SK-N-SH (cell line): ENCODE data around the gene HBG2. TPM values are rescaled to one million over a fixed set of nuclear protein-coding genes. Genes with fewer than 3 reads are reported as not detected.

Experiments
- CTCF ChIA-PET: fragments of 300-600, 350-600 bp; formaldehyde crosslinking; extraction: SDS; loops from one replicate; lab custom pipeline; 2021; lab: Yijun Ruan, JAX
- POLR2A ChIA-PET: fragments of 350-600 bp; sonication (Branson Sonifier 250); formaldehyde crosslinking; extraction: SDS; loops from one replicate; lab custom pipeline; 2020; ENCODE audit warnings: antibody characterized with exemption, inconsistent platforms; lab: Yijun Ruan, JAX
- DNase-seq: peaks from one replicate; pipeline ENCODE4 v3.0.0; 2012
- H2AFZ ChIP-seq: fragments of 200-600 bp; sonication (generic); 2 replicates; pipeline ENCODE4 v1.8.1; 2016; ENCODE audit warnings: antibody characterized with exemption, mild to moderate bottlenecking, low read depth
- H3F3A ChIP-seq: fragments of 200-600 bp; sonication (generic); replicated peaks from 2 replicates; pipeline ENCODE3; 2016; ENCODE audit warnings: antibody characterized with exemption, mild to moderate bottlenecking; ENCODE audit not compliant: insufficient read depth
- H3K27ac ChIP-seq, 2 experiments: fragments of 200-500 bp in 1 of 2; fragments of 200-600 bp in 1 of 2; sonication (Bioruptor generic) in 1 of 2; sonication (generic), shearing (Covaris generic) in 1 of 2; 2 replicates each; pipeline versions ENCODE4 v1.5.1 to v1.6.1; 2014 to 2016; ENCODE audit warnings: low read depth in 2 of 2, inconsistent platforms in 1 of 2, low read length in 1 of 2, mild to moderate bottlenecking in 1 of 2, mixed read lengths in 1 of 2
- H3K27me3 ChIP-seq: fragments of 200-600 bp; sonication (generic), shearing (Covaris generic); 2 replicates; pipeline ENCODE4 v1.6.1; 2016; ENCODE audit warnings: mixed run types; ENCODE audit not compliant: insufficient read depth
- H3K36me3 ChIP-seq, 2 experiments: fragments of 200-500 bp in 1 of 2; fragments of 200-600 bp in 1 of 2; sonication (Bioruptor generic) in 1 of 2; sonication (generic) in 1 of 2; replicated peaks in 1 of 2; 2 replicates each; pipeline versions ENCODE3 to v1.5.1; 2014 to 2016; ENCODE audit warnings: low read length in 1 of 2, mild to moderate bottlenecking in 1 of 2; ENCODE audit not compliant: insufficient read depth in 2 of 2, control insufficient read depth in 1 of 2
- H3K4me1 ChIP-seq, 2 experiments: fragments of 200-500 bp in 1 of 2; fragments of 200-600 bp in 1 of 2; sonication (Bioruptor generic) in 1 of 2; sonication (generic), shearing (Covaris generic) in 1 of 2; 2 replicates each; pipeline versions ENCODE4 v1.5.1 to v1.6.1; 2014 to 2016; ENCODE audit warnings: low read depth in 1 of 2, low read length in 1 of 2, mixed run types in 1 of 2; ENCODE audit not compliant: insufficient read depth in 2 of 2, control insufficient read depth in 1 of 2
- H3K4me2 ChIP-seq: fragments of 200-600 bp; sonication (generic), shearing (Covaris generic); 2 replicates; pipeline ENCODE4 v1.6.1; 2017; ENCODE audit warnings: mixed run types
- H3K4me3 ChIP-seq, 2 experiments: fragments of 200-500 bp in 1 of 2; fragments of 200-600 bp in 1 of 2; sonication (Bioruptor generic) in 1 of 2; sonication (generic), shearing (Covaris generic) in 1 of 2; 2 replicates each; pipeline versions ENCODE4 v1.5.1 to v1.8.1; 2014 to 2016; ENCODE audit warnings: low read depth in 2 of 2, inconsistent platforms in 1 of 2, low read length in 1 of 2, mild to moderate bottlenecking in 1 of 2, mixed read lengths in 1 of 2, moderate library complexity in 1 of 2
- H3K79me2 ChIP-seq: fragments of 200-600 bp; sonication (generic); 2 replicates; pipeline ENCODE4 v1.8.1; 2017; ENCODE audit warnings: mild to moderate bottlenecking; ENCODE audit not compliant: insufficient read depth
- H3K9ac ChIP-seq: fragments of 200-600 bp; sonication (generic); 2 replicates; pipeline ENCODE4 v1.6.1; 2017; ENCODE audit warnings: mixed run types
- H3K9me2 ChIP-seq: fragments of 200-600 bp; sonication (generic); 2 replicates; pipeline ENCODE4 v1.6.1; 2017; ENCODE audit warnings: mixed run types
- H3K9me3 ChIP-seq: fragments of 200-600 bp; sonication (generic); 2 replicates; pipeline ENCODE4 v1.6.1; 2017; ENCODE audit warnings: mixed run types, mild to moderate bottlenecking, moderate library complexity
- H4K20me1 ChIP-seq: fragments of 200-600 bp; sonication (generic); 2 replicates; pipeline ENCODE4 v1.6.1; 2017; ENCODE audit warnings: mild to moderate bottlenecking, mixed run types; ENCODE audit not compliant: insufficient read depth
- EP300 ChIP-seq, 2 experiments: IDR thresholded peaks; 2 replicates each; pipeline versions ENCODE4 v1.4.0 to v1.6.1; 2012; ENCODE audit warnings: borderline replicate concordance in 1 of 2, low read depth in 1 of 2, low read length in 1 of 2
- EZH2phosphoT487 ChIP-seq: fragments of 200-600 bp; sonication (generic); IDR thresholded peaks from 2 replicates; pipeline ENCODE4 v1.6.1; 2017; ENCODE audit warnings: low read depth, mixed run types, mild to moderate bottlenecking, antibody characterized with exemption, moderate library complexity, borderline replicate concordance
- GATA2 ChIP-seq: sonication (generic); formaldehyde crosslinking; IDR thresholded peaks from 2 replicates; pipeline ENCODE4 v1.5.0; 2020; ENCODE audit warnings: mild to moderate bottlenecking, missing genetic modification reagents
- JUND ChIP-seq: IDR thresholded peaks from 2 replicates; pipeline ENCODE4 v1.4.0; 2012
- MEF2A ChIP-seq: IDR thresholded peaks from 2 replicates; pipeline ENCODE4 v1.4.0; 2012; ENCODE audit warnings: low read depth, borderline replicate concordance
- NFIC ChIP-seq: IDR thresholded peaks from 2 replicates; pipeline ENCODE4 v1.4.0; 2012; ENCODE audit warnings: borderline replicate concordance
- POLR2AphosphoS5 ChIP-seq: IDR thresholded peaks from 2 replicates; pipeline ENCODE4 v1.6.1; 2012; ENCODE audit warnings: low read depth, low read length
- RCOR1 ChIP-seq: fragments of 150-350 bp; IDR thresholded peaks from 2 replicates; pipeline ENCODE4 v1.6.1; 2017; ENCODE audit warnings: antibody characterized with exemption, low read length
- RFX5 ChIP-seq: IDR thresholded peaks from 2 replicates; pipeline ENCODE4 v1.6.1; 2012; ENCODE audit warnings: mild to moderate bottlenecking, improper control_type of control experiment, low read length
- SMC3 ChIP-seq: IDR thresholded peaks from 2 replicates; pipeline ENCODE4 v1.6.1; 2012; ENCODE audit warnings: low read depth, low read length, improper control_type of control experiment
- WGBS: methylation state at CpG from one replicate; pipeline ENCODE4 v1.1.6; 2017; ENCODE audit warnings: low lambda C conversion rate; 5-methylcytosine and 5-hydroxymethylcytosine counted together
- polyA plus RNA-seq, 3 experiments: library from polyadenylated mRNA; depleted of rRNA; stranded (reverse); fragments of >200 nt; gene quantifications; 2 replicates each; pipeline ENCODE4 v1.2.3, GENCODE V29; 2012
- TF ChIP-seq, protein P1 (sequence below): fragments of 150-350 bp; IDR thresholded peaks from 2 replicates; pipeline ENCODE4 v1.6.1; 2017; ENCODE audit warnings: antibody characterized with exemption, low read length, low read depth, borderline replicate concordance
- TF ChIP-seq, protein P2 (sequence below): IDR thresholded peaks from 2 replicates; pipeline ENCODE4 v1.4.0; 2012; ENCODE audit warnings: low read depth, borderline replicate concordance
- TF ChIP-seq, protein P3 (sequence below): IDR thresholded peaks from 2 replicates; pipeline ENCODE4 v1.4.0; 2012; ENCODE audit warnings: low read depth, borderline replicate concordance
- TF ChIP-seq, protein P4 (sequence below): fragments of 150-350 bp; IDR thresholded peaks from 2 replicates; pipeline ENCODE4 v1.6.1; 2016; ENCODE audit warnings: mild to moderate bottlenecking, low read depth, low read length
- TF ChIP-seq, protein P5 (sequence below): fragments of 200-600 bp; sonication (generic); IDR thresholded peaks from 2 replicates; pipeline ENCODE4 v1.6.1; 2017; ENCODE audit warnings: antibody characterized with exemption, mild to moderate bottlenecking, moderate library complexity

The HBG2 gene
- polyA plus RNA-seq, 1 of the 3 experiments (the other 2 are of a cell fraction), result 0.33 TPM

DNA sequence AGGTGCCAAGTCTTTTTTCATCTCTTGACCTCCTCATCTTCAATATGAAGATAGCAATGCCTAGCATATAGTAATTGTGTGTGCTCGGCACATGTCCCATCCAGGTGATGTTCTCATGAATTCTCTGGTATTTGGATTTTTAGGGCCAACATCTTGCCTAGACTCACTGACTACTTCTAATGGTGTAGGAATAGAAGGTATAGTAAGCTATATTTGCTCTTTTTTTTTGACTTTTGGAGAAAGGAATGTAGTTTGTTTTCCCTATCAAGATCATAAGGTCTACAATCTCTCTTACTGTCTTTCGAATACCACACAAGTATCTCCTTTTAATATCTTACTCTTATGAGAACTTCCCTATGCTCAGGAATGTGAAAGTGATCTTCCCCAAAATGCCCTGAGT is 23.5 kb downstream of the HBG2 start:
- Histone ChIP-seq H3K4me2 (no peak overlapping the region), H3K9me3 (no peaks in the 10 kb centered on the region), H2AFZ (no peak overlapping the region), H3K9ac (no peak overlapping the region), H3K27ac (no peak overlapping the region), H3K79me2 (no peaks in the 10 kb centered on the region), H3F3A (no peaks in the 10 kb centered on the region), H3K27me3 (no peaks in the 10 kb centered on the region), H4K20me1 (no peaks in the 10 kb centered on the region), H3K36me3 (no peaks in the 10 kb centered on the region), H3K9me2 (no peaks in the 10 kb centered on the region), H3K4me1 (no peaks in the 10 kb centered on the region), H3K4me3 (no peak overlapping the region)
- no peak for TF ChIP-seq MEF2A
- TF ChIP-seq SMC3, result no peak
- TF ChIP-seq NFIC, result no peak
- TF ChIP-seq, protein P1, sequence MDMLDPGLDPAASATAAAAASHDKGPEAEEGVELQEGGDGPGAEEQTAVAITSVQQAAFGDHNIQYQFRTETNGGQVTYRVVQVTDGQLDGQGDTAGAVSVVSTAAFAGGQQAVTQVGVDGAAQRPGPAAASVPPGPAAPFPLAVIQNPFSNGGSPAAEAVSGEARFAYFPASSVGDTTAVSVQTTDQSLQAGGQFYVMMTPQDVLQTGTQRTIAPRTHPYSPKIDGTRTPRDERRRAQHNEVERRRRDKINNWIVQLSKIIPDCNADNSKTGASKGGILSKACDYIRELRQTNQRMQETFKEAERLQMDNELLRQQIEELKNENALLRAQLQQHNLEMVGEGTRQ, result no peak
- TF ChIP-seq, protein P2, sequence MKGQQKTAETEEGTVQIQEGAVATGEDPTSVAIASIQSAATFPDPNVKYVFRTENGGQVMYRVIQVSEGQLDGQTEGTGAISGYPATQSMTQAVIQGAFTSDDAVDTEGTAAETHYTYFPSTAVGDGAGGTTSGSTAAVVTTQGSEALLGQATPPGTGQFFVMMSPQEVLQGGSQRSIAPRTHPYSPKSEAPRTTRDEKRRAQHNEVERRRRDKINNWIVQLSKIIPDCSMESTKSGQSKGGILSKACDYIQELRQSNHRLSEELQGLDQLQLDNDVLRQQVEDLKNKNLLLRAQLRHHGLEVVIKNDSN, result no peak
- no peak for TF ChIP-seq RCOR1
- TF ChIP-seq RFX5, result no peak
- TF ChIP-seq, protein P3, sequence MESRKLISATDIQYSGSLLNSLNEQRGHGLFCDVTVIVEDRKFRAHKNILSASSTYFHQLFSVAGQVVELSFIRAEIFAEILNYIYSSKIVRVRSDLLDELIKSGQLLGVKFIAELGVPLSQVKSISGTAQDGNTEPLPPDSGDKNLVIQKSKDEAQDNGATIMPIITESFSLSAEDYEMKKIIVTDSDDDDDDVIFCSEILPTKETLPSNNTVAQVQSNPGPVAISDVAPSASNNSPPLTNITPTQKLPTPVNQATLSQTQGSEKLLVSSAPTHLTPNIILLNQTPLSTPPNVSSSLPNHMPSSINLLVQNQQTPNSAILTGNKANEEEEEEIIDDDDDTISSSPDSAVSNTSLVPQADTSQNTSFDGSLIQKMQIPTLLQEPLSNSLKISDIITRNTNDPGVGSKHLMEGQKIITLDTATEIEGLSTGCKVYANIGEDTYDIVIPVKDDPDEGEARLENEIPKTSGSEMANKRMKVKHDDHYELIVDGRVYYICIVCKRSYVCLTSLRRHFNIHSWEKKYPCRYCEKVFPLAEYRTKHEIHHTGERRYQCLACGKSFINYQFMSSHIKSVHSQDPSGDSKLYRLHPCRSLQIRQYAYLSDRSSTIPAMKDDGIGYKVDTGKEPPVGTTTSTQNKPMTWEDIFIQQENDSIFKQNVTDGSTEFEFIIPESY, result no peak
- TF ChIP-seq JUND, result no peak
- no peak for TF ChIP-seq POLR2AphosphoS5
- TF ChIP-seq, protein P4, sequence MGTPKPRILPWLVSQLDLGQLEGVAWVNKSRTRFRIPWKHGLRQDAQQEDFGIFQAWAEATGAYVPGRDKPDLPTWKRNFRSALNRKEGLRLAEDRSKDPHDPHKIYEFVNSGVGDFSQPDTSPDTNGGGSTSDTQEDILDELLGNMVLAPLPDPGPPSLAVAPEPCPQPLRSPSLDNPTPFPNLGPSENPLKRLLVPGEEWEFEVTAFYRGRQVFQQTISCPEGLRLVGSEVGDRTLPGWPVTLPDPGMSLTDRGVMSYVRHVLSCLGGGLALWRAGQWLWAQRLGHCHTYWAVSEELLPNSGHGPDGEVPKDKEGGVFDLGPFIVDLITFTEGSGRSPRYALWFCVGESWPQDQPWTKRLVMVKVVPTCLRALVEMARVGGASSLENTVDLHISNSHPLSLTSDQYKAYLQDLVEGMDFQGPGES, result no peak
- no peak for TF ChIP-seq EZH2phosphoT487
- TF ChIP-seq, protein P5, sequence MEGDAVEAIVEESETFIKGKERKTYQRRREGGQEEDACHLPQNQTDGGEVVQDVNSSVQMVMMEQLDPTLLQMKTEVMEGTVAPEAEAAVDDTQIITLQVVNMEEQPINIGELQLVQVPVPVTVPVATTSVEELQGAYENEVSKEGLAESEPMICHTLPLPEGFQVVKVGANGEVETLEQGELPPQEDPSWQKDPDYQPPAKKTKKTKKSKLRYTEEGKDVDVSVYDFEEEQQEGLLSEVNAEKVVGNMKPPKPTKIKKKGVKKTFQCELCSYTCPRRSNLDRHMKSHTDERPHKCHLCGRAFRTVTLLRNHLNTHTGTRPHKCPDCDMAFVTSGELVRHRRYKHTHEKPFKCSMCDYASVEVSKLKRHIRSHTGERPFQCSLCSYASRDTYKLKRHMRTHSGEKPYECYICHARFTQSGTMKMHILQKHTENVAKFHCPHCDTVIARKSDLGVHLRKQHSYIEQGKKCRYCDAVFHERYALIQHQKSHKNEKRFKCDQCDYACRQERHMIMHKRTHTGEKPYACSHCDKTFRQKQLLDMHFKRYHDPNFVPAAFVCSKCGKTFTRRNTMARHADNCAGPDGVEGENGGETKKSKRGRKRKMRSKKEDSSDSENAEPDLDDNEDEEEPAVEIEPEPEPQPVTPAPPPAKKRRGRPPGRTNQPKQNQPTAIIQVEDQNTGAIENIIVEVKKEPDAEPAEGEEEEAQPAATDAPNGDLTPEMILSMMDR, result no peak
- TF ChIP-seq EP300 (IDR thresholded peaks at IDR 0.05; ENCODE audit: borderline replicate concordance in 1 of 2, low read depth in 1 of 2, low read length in 1 of 2), result no peak
- no peak for TF ChIP-seq GATA2 (CRISPR knock-in tag)
- 1% methylated on average over 2 of the region's 2 CpGs for WGBS
- POLR2A ChIA-PET, result no interaction called here
- no peak for DNase-seq
- CTCF ChIA-PET, result no interaction called here
